T-helper 1 cell treated with Interleukin-12 subunit alpha and Interleukin-12 subunit beta and Interleukin-4 antibody, amounts not matched to agents 30 μg/mL and 1 μg/mL, for 36 hours (primary cell): ENCODE results near the gene RYR2.

ENCODE experiments used
- H3K27ac Mint-ChIP-seq: one replicate; pipeline ENCODE4 v1.8.0; 2021; ENCODE audit warnings: mild to moderate bottlenecking, mixed read lengths
- H3K27me3 Mint-ChIP-seq: one replicate; pipeline ENCODE4 v1.8.0; 2021; ENCODE audit warnings: low read depth, mixed read lengths
- H3K36me3 Mint-ChIP-seq: one replicate; pipeline ENCODE4 v1.8.0; 2021; ENCODE audit warnings: low read depth, mixed read lengths
- H3K4me1 Mint-ChIP-seq: one replicate; pipeline ENCODE4 v1.8.0; 2021; ENCODE audit warnings: low read depth, mixed read lengths
- H3K4me3 Mint-ChIP-seq: one replicate; pipeline ENCODE4 v1.8.0; 2021; ENCODE audit warnings: mild to moderate bottlenecking, moderate library complexity, mixed read lengths
- H3K9me3 Mint-ChIP-seq: one replicate; pipeline ENCODE4 v1.8.0; 2021; ENCODE audit warnings: mixed read lengths

The RYR2 gene

DNA sequence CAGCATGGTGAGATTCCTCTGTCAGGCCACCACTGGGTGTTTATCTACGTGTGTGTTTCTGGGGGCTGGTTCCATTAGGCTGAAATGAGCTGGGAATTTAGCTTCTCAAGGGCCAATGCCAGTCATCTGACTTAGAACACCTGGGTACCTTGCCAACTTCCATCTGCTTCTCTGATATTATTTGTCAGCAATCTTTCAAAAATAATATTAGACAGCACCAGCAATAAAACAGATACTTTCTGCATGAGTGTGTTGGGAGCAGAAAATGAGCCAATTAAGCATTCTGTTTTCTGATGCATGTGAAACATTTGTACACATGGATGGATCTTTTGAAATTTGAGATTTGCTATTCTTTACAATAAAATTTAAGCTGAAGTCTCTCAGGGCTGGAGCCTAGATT is 124.1 kb downstream of the RYR2 start:
- H3K36me3 Mint-ChIP-seq = no peaks in the 10 kb centered on the region
- no peaks in the 10 kb centered on the region for H3K9me3 Mint-ChIP-seq
- no peaks in the 10 kb centered on the region for H3K27me3 Mint-ChIP-seq
- H3K4me1 Mint-ChIP-seq = no peaks in the 10 kb centered on the region
- no peak overlapping the region for H3K27ac Mint-ChIP-seq
- no peak overlapping the region for H3K4me3 Mint-ChIP-seq

DNA sequence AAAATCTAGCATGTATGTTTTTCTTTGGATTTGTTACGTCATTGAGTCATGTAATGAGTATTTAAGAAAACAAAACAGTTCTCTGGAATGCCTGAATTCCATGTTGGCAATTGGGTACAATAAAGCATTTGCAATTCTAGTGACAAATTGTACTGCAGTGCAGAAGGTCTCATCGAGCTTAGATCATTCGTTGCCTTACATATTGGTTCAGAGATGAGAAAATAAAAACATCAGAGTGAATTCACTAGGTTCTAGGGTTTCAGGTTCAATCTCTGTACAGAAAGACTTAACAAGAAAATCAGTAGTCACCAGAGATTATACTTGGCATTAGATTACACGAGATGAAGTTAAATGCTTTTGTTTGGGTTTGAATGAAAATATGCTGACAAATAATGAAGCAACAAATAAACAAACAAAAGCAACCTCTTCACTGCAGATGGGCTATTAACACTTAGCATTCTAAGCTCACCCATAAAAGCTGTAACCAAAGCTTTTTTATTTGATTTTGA is 124.7 kb downstream of the RYR2 start:
- no peak overlapping the region for H3K27ac Mint-ChIP-seq
- H3K36me3 Mint-ChIP-seq = no peaks in the 10 kb centered on the region
- no peak overlapping the region for H3K4me3 Mint-ChIP-seq
- no peaks in the 10 kb centered on the region for H3K4me1 Mint-ChIP-seq
- H3K27me3 Mint-ChIP-seq = no peaks in the 10 kb centered on the region
- H3K9me3 Mint-ChIP-seq = no peaks in the 10 kb centered on the region

DNA sequence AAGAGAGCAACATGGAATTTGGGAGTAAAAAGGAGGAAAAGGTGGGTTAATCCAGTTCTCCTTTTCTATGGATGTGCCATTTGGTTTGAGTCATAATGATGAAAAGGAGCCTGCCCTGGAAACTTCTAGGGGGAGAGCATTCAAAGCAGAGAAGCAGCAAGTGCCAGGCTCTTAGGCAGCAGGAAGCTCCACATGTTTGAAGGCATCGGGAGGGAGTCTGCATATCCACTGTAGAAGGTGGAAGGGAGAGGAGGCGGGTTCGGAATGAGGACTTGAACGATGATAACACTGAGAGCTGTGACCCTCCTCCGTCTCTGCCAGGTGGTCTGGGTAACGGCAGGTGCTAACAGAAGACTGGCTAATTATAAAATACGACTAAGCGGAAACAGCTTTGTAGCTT is 128.2 kb downstream of the RYR2 start:
- no peaks in the 10 kb centered on the region for H3K27me3 Mint-ChIP-seq
- no peak overlapping the region for H3K4me3 Mint-ChIP-seq
- H3K4me1 Mint-ChIP-seq = no peaks in the 10 kb centered on the region
- no peaks in the 10 kb centered on the region for H3K9me3 Mint-ChIP-seq
- no peak overlapping the region for H3K27ac Mint-ChIP-seq
- no peaks in the 10 kb centered on the region for H3K36me3 Mint-ChIP-seq

DNA sequence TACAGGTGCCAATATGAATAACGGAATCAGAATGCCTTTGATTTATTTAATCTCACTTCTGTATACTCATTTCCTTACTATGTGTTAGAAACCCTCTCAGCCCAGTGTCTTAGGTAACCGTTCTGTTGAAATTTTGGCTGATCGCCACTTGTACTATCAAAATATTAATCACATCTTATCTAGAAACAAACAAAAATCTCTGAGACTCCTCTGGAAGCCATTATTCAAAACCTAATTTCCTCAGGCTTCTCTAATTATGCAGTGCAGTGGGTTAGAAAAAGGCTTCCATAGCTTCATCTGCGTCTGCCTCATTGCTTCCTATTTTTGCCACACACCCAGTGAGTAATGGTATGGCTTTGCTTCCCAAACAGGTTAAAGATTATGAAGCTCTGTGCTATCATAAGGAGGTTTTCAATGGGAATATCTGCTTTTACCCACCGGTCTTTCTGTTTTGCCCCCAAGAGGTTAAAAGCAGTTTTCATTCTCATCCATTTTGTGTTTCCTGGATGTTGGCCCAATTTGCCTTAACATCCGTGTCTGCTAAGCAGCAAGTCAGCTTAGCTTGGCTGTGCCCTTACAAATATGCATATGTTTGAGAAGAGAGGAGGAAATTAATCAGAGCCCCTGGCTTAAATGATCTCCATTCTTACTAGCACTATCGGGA is 129.6 kb downstream of the RYR2 start:
- Mint-ChIP-seq H3K27ac (no peak overlapping the region), H3K4me3 (no peak overlapping the region), H3K9me3 (no peaks in the 10 kb centered on the region), H3K36me3 (no peaks in the 10 kb centered on the region), H3K4me1 (no peaks in the 10 kb centered on the region), H3K27me3 (no peaks in the 10 kb centered on the region)

DNA sequence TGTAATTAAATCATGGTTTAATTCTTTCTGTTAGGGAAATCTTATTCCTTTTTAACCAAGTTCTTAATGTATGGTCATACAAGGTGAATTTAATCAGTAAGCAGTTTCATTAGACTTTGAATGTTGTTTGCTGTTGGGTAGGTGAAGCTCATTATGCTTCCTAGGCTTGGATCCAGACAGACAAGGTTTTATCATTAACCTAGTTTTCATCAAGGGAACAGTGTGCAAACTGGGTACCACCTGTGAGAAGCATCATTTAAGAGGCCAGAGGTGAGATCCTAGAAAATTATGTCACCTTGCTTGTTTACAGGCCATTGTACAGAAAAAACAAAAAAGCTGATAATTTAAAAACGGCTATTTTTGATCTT is 130.1 kb downstream of the RYR2 start:
- Mint-ChIP-seq H3K27me3 (no peaks in the 10 kb centered on the region), H3K36me3 (no peaks in the 10 kb centered on the region), H3K4me1 (no peaks in the 10 kb centered on the region), H3K4me3 (no peak overlapping the region), H3K27ac (no peak overlapping the region), H3K9me3 (no peaks in the 10 kb centered on the region)

DNA sequence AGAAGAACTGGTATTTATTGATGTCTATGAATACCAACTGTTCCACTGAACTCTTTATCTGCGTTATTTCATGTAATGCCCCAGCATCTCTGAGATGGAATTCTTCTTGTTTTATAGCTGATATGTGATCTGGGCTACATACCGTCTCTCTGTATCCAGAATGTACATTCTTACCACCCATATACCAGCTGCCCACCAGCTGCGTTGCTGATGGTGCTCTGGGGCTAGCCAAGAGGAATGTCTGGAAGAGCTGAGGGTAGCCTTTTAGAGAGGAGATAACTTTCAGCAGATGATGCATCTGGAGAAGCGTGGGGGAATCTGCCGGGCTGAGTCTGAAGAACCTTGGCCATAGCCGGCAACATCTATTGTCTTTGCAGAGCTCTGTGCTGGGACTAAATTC is 137.5 kb downstream of the RYR2 start:
- no peaks in the 10 kb centered on the region for H3K4me1 Mint-ChIP-seq
- no peaks in the 10 kb centered on the region for H3K9me3 Mint-ChIP-seq
- H3K27ac Mint-ChIP-seq = no peak overlapping the region
- no peaks in the 10 kb centered on the region for H3K27me3 Mint-ChIP-seq
- no peak overlapping the region for H3K4me3 Mint-ChIP-seq
- no peaks in the 10 kb centered on the region for H3K36me3 Mint-ChIP-seq

DNA sequence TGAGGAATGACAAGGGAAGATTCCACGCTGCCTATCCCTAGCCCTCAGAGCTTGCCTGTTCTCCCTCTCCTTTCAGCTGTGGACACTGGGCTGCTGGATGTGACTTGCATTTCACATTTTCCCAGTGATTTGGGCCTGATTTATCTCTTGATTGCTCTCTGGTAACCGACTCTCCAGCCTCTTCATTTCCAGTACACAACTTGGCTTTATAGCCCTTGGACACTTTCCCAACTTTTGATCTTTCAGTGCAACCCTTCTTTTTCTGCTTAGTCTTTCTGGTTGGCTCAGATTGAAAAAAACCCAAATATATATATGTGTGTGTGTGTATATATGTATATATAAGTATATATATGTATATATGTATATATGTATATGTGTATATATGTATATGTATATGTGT is 138.3 kb downstream of the RYR2 start:
- Mint-ChIP-seq H3K27ac (no peak overlapping the region), H3K27me3 (no peaks in the 10 kb centered on the region), H3K36me3 (no peaks in the 10 kb centered on the region), H3K9me3 (no peaks in the 10 kb centered on the region), H3K4me1 (no peaks in the 10 kb centered on the region), H3K4me3 (no peak overlapping the region)

DNA sequence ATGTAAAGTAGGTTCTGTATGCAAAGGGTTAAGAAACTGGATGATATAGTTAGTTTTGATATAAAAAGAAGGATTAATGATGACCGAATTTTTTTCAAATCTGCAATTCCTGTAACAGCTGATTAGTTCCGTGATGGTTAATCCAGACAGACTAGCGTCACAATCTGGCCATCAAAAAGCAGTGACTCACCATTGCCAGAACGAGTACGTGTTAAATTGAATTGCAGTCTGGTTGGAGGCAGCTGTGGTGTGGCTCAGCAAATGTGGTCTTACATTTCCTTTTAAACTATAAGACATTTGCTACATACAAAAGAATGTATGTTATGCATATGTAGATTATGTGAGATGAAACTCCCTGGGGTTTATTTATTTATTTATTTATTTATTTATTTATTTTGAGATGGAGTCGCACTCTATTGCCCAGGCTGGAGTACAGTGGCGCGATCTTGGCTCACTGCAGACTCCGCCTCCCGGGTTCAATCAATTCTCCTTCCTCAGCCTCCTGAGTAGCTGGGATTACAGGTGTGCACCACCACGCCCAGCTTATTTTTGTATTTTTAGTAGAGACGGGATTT is 139.8 kb downstream of the RYR2 start:
- H3K27ac Mint-ChIP-seq = no peak overlapping the region
- H3K4me3 Mint-ChIP-seq = no peak overlapping the region
- H3K27me3 Mint-ChIP-seq = no peaks in the 10 kb centered on the region
- H3K4me1 Mint-ChIP-seq = no peaks in the 10 kb centered on the region
- H3K9me3 Mint-ChIP-seq = no peaks in the 10 kb centered on the region
- no peaks in the 10 kb centered on the region for H3K36me3 Mint-ChIP-seq

DNA sequence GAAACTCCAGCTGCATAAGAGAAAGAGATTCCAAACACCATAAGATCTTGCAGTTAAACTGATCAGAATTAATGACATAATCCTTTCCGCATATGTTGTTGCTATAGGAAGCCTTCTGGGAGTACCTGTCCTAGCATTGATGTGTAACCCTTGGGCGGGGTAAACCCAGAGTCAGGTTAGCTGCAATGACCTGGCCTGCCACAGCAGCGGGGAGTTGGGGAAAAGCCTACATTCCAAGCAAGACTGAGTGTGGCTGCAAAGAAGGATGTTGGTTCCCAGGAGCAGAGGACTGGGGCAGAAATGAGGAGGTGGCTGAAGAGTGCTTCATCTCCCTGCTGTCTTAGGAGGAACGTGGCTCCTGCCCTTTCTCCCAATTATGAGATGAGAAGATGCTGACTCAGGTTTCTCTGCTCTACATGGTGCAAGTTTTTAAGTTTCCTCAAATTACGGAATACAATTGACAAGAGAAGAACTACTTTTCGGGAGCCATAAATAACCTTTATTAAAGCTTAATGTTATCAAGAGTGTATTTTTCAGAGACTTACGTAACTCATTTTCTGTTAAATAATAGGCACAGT is 142.1 kb downstream of the RYR2 start:
- H3K27me3 Mint-ChIP-seq = no peaks in the 10 kb centered on the region
- H3K36me3 Mint-ChIP-seq = no peaks in the 10 kb centered on the region
- no peaks in the 10 kb centered on the region for H3K4me1 Mint-ChIP-seq
- no peaks in the 10 kb centered on the region for H3K9me3 Mint-ChIP-seq
- no peak overlapping the region for H3K27ac Mint-ChIP-seq
- no peak overlapping the region for H3K4me3 Mint-ChIP-seq

DNA sequence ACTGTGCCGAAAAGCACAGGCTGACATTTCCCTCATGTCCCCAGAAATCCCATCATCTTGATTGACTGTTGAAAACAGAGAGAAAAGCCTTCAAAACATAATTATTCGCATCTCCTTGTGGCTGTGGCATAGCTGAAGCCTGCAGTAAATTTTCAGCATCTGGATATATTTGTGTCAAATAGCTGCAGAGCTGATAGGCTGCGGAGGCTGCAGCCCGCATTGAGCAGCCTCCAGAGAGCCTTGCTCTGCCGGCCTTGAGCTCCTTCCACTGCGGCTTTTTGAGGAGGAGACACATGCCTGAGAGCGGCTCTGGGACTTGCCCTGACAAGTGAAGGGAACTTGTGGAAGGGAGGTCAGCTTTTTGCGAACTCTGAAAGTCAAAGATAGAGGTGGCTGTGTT is 144.7 kb downstream of the RYR2 start:
- Mint-ChIP-seq H3K4me3 (no peak overlapping the region), H3K27ac (no peak overlapping the region), H3K4me1 (no peaks in the 10 kb centered on the region), H3K27me3 (no peaks in the 10 kb centered on the region), H3K36me3 (no peaks in the 10 kb centered on the region), H3K9me3 (no peaks in the 10 kb centered on the region)

DNA sequence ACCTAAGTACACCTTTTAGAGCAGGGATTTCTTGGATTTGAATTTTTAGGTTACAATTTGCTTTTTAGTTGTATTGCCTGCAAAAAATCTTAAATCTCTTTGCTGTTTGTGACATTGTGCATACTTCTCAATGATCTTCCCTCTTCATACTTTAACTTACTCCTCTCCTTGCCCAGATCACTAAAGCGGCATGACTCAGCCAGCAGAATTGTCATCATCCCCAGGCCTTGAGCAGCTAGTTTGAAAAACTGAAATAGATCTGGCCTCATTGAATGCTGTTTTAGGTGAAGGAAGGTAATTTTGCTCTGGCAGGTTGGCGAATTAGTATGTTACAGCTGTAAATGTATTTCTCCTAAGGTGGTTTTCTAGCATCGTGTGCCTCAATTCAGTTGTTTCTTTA is 145.9 kb downstream of the RYR2 start:
- Mint-ChIP-seq H3K27ac (no peak overlapping the region), H3K36me3 (no peaks in the 10 kb centered on the region), H3K27me3 (no peaks in the 10 kb centered on the region), H3K9me3 (no peaks in the 10 kb centered on the region), H3K4me3 (no peak overlapping the region), H3K4me1 (no peaks in the 10 kb centered on the region)

DNA sequence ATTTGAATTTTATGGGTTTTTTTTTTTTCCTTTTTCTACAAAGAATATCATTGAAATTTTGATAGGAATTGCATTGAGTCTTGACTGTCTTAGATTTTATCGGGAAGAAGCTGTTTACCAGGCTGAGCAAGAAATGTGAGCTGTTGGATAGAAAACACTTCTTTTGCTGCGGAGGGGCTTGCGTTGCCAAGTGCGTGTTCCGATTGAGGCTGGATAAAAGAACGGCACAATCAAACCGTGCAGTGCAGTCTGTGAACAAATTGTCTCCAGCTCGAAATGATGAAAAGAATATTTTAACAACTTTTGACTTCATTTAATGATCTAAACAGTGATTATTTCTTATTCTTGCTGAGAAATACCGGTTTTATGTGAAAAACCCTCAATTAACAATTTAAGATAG is 149.4 kb downstream of the RYR2 start:
- no peaks in the 10 kb centered on the region for H3K9me3 Mint-ChIP-seq
- no peaks in the 10 kb centered on the region for H3K4me1 Mint-ChIP-seq
- no peak overlapping the region for H3K4me3 Mint-ChIP-seq
- no peaks in the 10 kb centered on the region for H3K36me3 Mint-ChIP-seq
- H3K27me3 Mint-ChIP-seq = no peaks in the 10 kb centered on the region
- H3K27ac Mint-ChIP-seq = no peak overlapping the region

DNA sequence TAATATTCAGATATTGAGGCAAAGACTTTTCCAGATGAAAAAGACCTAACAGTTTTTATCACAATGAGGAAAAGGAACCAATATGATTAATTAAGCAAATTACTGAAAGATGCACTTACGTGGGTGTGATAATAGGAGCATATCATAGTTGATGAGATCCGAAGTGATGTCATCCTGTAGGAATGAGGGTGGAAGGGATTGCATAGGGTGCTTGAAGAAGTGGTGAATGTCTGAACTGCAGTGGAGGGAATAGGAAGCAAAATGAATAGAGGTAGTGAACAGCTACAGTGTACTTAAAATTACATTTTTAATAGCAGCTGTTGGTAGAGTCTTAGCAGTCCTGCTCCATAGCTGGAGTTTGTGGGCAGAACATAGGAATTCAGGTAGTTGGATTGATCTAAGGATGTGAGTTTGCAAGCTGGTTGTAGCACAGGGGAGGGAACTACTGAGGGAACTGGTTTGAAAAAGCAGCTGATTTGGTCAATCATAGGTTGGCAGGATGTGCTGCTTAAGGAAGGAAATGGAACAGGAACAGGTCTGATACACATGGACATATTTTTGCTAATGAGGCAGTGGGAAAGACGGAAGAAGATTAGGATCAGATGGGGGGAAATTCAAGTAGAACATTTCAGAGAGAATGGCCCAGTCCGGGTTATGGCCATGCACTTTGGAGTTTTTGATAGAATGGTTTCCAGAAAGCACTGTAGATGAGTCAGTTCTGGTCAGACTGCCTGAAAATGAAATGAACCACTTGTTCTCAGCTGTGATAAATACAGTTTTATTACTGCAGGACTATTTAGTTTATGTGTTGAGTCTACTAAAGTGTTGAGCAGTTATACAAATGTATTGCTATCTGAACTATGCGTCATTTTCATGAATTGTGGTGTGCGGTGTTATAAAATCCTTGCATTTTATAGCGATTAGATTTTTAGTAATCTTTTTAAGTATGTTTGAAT is 155.8 kb downstream of the RYR2 start:
- Mint-ChIP-seq H3K36me3 (no peaks in the 10 kb centered on the region), H3K4me3 (no peak overlapping the region), H3K9me3 (no peaks in the 10 kb centered on the region), H3K27me3 (no peaks in the 10 kb centered on the region), H3K4me1 (no peaks in the 10 kb centered on the region), H3K27ac (no peak overlapping the region)

DNA sequence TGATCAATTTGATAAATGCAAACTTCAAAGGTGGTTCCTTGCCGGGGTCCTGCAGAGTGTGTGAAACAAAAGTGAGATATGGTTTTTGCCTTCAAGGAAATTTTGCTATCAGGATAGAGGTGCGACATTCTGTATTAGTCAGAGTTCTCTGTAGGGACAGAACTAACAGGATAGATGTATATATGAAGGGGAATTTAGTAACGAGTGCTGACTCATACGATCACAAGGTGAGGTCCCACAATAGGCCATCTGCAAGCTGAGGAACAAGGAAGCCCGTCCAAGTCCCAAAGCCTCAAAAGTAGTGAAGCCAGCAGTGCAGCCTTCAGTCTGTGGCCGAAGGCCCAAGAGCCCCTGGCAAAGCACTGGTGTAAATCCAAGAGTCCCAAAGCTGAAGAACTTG is 157.0 kb downstream of the RYR2 start:
- no peaks in the 10 kb centered on the region for H3K27me3 Mint-ChIP-seq
- H3K27ac Mint-ChIP-seq = no peak overlapping the region
- H3K36me3 Mint-ChIP-seq = no peaks in the 10 kb centered on the region
- H3K4me1 Mint-ChIP-seq = no peaks in the 10 kb centered on the region
- H3K4me3 Mint-ChIP-seq = no peak overlapping the region
- H3K9me3 Mint-ChIP-seq = no peaks in the 10 kb centered on the region

DNA sequence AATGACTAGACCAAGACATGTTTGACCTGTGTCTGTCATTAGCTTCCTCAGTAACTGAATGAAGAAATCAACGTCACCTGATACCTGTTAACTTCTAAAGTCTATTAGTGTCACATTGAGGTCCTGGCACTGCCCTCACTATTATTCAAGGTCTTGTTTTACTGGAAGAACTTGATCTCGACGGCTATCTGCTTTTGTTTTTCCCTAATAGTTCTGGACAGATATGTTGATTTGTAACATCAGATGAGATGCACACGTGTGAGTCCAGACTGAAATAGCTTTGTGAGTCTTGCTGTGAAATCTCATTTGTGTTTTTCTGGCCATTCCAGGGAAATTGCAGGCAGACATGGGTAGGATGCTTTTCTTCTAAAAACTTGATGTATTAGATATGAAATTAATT is 159.2 kb downstream of the RYR2 start:
- Mint-ChIP-seq H3K36me3 (no peaks in the 10 kb centered on the region), H3K27me3 (no peaks in the 10 kb centered on the region), H3K9me3 (no peaks in the 10 kb centered on the region), H3K27ac (no peak overlapping the region), H3K4me1 (no peaks in the 10 kb centered on the region), H3K4me3 (no peak overlapping the region)
